CD4-positive, alpha-beta T cell treated with Interleukin-12 subunit alpha and Interleukin-12 subunit beta, for 1 hour (primary cell): ENCODE data around the gene ABCA3.

Source experiments
- DNase-seq: peaks from one replicate; pipeline ENCODE4 v3.0.0-alpha.2; 2020

Gene ABCA3

GRCh38 chr16:2233046-2233775, 107.3 kb downstream of the ABCA3 start:
- DNase-seq = no peak

DNA sequence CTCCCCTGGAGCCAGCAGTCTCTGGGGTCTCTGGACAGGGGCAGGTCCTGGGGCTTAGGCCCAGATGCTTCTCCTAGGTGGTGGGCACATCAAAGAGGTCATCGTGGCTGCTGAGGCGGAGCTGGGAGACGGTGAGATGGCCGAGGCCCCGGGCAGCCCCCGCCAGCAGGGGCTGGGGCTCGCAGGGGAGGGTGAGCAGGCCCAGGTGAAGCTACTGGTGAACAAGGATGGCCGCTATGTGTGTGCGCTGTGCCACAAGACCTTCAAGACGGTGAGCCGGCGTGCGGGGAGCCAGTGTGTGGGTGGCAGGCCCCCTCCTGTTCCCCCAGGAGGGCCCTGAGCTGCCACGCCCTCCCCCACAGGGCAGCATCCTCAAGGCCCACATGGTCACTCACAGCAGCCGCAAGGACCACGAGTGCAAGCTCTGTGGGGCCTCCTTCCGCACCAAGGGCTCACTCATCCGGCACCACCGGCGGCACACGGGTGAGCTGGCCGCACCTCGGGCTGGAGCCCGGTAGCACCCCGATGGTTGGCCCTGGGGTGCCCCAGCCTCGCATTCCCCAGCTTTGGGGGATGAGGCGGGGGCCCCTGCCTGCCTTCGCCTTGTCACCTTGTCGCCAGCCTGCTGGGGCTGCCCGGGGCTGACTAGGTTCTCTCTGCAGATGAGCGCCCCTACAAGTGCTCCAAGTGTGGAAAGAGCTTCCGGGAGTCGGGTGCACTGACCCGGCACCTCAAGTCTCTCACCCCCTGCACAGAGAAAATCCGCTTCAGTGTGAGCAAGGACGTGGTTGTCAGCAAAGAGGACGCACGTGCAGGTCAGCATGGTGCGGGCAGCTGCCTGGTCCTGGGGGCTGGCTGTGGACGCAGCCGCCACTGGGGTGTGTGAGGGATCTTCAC, 108.2 kb downstream of the ABCA3 start:
- DNase-seq = no peak

- DNase-seq = no peak
Observed at GRCh38 chr16:2231016-2231931, 109.3 kb downstream of the ABCA3 start.

DNA sequence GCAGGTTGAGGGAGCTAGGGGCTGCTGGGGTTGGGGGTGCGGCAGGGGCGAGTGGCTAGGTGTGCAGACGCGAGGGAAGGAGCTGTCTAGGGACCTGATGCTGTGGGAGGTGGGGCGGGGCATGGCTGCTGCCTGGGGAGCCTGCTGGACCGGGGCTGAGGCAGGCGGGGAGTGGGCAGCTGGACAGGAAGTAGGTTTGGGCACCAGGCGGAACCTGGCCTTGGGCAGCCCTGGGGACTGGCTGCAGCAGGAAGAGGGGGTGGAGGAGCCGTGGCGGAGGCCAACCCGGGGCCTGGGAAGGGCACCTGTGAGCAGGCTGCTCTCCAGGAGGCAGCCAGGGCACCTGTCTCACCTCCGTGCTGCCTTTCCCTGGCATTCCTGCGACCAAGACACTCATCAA, 110.2 kb downstream of the ABCA3 start:
- DNase-seq = no peak

GRCh38 chr16:2229632-2230250, 110.8 kb downstream of the ABCA3 start:
- no peak for DNase-seq

GRCh38 chr16:2229091-2229490, 111.4 kb downstream of the ABCA3 start:
- no peak for DNase-seq

- DNase-seq = no peak
Observed at GRCh38 chr16:2228161-2228824, 112.2 kb downstream of the ABCA3 start.

DNA sequence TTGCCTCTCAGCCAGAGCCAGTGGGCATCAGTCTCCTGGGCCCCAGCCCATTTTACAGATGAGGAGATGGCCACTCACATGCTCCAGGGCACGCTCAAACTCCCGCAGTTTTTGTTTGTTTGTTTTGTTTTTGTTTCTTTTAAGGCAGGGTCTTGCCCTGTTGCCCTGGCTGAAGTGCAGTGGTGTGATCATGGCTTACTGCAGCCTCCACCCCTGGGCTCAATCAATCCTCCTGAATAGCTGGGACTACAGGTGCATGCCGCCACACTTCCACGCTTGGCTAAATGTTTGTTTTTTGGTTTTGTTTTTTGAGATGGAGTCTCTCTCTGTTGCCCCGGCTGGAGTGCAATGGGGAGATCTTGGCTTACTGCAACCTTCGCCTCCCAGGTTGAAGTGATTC, 113.6 kb downstream of the ABCA3 start:
- DNase-seq = no peak

DNA sequence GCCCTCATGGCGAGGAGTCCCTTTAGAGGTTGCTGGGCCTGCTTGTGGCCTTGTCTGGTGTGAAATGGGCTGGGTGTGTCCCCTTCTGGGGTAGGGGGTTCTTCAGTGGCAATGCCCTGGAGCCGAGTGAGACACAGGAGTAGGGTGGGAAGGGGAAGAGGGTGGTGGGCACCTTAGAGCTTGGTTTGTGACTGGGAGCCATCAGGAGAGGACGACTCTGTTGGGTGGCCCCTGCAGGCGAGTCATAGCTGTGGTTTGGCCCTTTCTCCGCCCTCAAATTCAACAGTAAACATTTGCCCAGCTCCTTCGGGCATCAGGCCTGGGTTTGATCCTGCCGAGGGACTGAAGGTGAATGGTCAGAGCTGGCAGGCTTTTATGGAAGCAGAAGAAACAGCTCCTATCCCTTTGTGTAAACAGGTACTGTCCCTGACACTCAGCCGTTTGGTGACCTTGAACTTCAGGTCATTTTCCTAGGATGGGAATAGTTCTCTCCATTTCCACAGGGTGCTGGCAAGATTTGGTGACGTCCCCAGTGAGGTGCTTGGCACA, 114.2 kb downstream of the ABCA3 start:
- no peak for DNase-seq
